PC-3 (cell line): ENCODE data around the gene MYH7B.

Source experiments
- EZH2 ChIP-seq: fragments of 300-600 bp; sonication (generic); IDR thresholded peaks from one replicate; pipeline ENCODE4 v1.6.1; 2017; ENCODE audit warnings: antibody characterized with exemption, mild to moderate bottlenecking, low read length; ENCODE audit not compliant: unreplicated experiment
- TF ChIP-seq, protein P1 (sequence below): fragments of 300-600 bp; sonication (generic); conservative IDR thresholded peaks from 2 replicates; pipeline ENCODE4 v1.5.1; 2017; ENCODE audit warnings: antibody characterized with exemption, low read depth, mild to moderate bottlenecking, low read length

DNA sequence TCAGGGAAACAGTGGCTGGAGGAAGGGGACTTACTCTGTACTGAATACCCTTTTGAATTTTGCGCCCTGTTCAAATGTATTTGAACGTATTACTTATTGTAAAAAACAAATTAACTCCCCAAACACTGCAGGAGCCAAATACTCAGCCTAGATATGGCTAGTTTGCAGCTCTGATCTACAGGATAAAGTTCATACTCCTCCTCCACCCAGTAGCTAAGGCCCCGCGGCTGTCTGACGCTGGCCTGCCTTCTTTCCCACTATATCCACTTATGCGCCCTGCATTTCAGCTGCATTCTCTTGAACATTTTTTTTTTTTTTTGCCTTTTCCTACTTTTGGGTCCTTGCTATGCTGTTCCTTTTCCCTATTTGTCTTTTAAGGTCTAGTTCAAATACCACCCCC is 6.5 kb upstream of the MYH7B start:
- TF ChIP-seq, protein P1, sequence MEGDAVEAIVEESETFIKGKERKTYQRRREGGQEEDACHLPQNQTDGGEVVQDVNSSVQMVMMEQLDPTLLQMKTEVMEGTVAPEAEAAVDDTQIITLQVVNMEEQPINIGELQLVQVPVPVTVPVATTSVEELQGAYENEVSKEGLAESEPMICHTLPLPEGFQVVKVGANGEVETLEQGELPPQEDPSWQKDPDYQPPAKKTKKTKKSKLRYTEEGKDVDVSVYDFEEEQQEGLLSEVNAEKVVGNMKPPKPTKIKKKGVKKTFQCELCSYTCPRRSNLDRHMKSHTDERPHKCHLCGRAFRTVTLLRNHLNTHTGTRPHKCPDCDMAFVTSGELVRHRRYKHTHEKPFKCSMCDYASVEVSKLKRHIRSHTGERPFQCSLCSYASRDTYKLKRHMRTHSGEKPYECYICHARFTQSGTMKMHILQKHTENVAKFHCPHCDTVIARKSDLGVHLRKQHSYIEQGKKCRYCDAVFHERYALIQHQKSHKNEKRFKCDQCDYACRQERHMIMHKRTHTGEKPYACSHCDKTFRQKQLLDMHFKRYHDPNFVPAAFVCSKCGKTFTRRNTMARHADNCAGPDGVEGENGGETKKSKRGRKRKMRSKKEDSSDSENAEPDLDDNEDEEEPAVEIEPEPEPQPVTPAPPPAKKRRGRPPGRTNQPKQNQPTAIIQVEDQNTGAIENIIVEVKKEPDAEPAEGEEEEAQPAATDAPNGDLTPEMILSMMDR: no peak
- no peak for TF ChIP-seq EZH2
